BLaER1 (cell line): ENCODE measurements around the gene SWAP70.
A peak's percentile ranks its signal among the peaks of the same experiment; 100 is the strongest.

Experiments used
- H3K27ac ChIP-seq: shearing (Covaris generic); formaldehyde crosslinking; 2 replicates; pipeline ENCODE4 v1.8.1; 2022
- H3K27me3 ChIP-seq: shearing (Covaris generic); formaldehyde crosslinking; 2 replicates; pipeline ENCODE4 v1.8.1; 2022
- H3K36me3 ChIP-seq: shearing (Covaris generic); formaldehyde crosslinking; 2 replicates; pipeline ENCODE4 v1.8.1; 2022
- H3K4me1 ChIP-seq: shearing (Covaris generic); formaldehyde crosslinking; 2 replicates; pipeline ENCODE4 v1.8.1; 2022
- H3K4me2 ChIP-seq: shearing (Covaris generic); formaldehyde crosslinking; 2 replicates; pipeline ENCODE4 v1.8.1; 2022
- H3K4me3 ChIP-seq: shearing (Covaris generic); formaldehyde crosslinking; 2 replicates; pipeline ENCODE4 v1.8.1; 2022
- H3K9ac ChIP-seq: shearing (Covaris generic); formaldehyde crosslinking; 2 replicates; pipeline ENCODE4 v1.8.1; 2022
- H3K9me3 ChIP-seq: shearing (Covaris generic); formaldehyde crosslinking; 2 replicates; pipeline ENCODE4 v1.8.1; 2022
- H4K20me1 ChIP-seq: shearing (Covaris generic); formaldehyde crosslinking; 2 replicates; pipeline ENCODE4 v1.8.1; 2022
- Cebpa-rat ChIP-seq: shearing (Covaris generic); IDR thresholded peaks from 2 replicates; pipeline ENCODE4 v1.8.1; 2022

Gene SWAP70

GRCh38 chr11:9716275-9717039, 52.6 kb downstream of the SWAP70 start:
- H4K20me1 ChIP-seq = no peaks in the 10 kb centered on the region
- peak overlapping the region; percentile 8; the same call in 1 of the 2 replicates for H3K27ac ChIP-seq

DNA sequence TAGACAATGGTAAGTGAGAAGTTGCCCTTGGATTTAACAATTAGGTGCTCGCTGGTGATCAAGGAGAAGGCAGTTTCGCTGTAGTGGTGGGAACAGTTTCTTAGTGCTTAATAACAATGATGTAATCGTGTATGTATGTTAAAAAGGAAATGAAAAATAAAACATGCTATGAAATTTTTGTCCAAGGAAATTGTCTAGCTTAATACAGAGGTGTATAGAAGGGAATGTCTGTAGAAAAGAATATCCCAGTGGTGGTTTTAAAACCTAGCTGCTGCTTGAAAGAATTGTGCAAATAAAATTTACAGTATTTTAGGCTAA, 53.1 kb downstream of the SWAP70 start:
- H3K4me3 ChIP-seq = no peak overlapping the region
- H3K4me2 ChIP-seq = peak overlapping the region; percentile 50
- no peaks in the 10 kb centered on the region for H3K27me3 ChIP-seq
- H3K27ac ChIP-seq = peak overlapping the region; percentile 8; the same call in 1 of the 2 replicates
- TF ChIP-seq Cebpa-rat = no peak
- peaks cover 47% of the 10 kb centered on the region for H3K4me1 ChIP-seq
- peaks cover 26% of the 10 kb centered on the region for H3K36me3 ChIP-seq
- no peaks in the 10 kb centered on the region for H4K20me1 ChIP-seq
- H3K9me3 ChIP-seq = peaks cover 20% of the 10 kb centered on the region
- H3K9ac ChIP-seq = no peak overlapping the region

More at GRCh38 chr11:9716275-9717039, 52.6 kb downstream of the SWAP70 start:
- Histone ChIP-seq H3K27me3 (no peaks in the 10 kb centered on the region), H3K4me3 (no peak overlapping the region), H3K4me1 (peaks cover 47% of the 10 kb centered on the region), H3K9me3 (peaks cover 20% of the 10 kb centered on the region), H3K4me2 (peak overlapping the region; percentile 50), H3K9ac (no peak overlapping the region), H3K36me3 (peaks cover 26% of the 10 kb centered on the region)
- no peak for TF ChIP-seq Cebpa-rat

DNA sequence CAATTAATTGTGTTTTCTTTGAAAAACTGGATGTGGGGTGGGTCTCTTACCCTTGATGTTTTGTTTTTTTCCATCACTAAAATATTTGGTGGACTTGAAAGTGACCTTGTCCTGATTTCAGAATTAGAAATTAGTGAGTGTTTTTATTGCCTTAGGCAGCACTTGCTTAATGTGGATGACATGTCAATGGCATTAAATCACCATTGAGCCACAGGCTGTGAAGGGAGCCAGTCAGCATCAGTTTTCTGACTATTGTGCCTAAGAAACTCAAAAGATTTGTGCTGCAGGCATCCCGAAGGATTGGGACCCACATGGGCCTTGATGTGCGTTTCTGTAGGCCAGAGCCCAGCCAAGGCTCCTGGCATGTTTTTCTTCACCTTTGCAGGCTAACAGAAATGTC, 53.8 kb downstream of the SWAP70 start:
- peak overlapping the region; percentile 25 for H3K27ac ChIP-seq
- peaks cover 47% of the 10 kb centered on the region for H3K4me1 ChIP-seq
- H3K4me2 ChIP-seq = peak overlapping the region; percentile 50

GRCh38 chr11:9718147-9718546, 54.3 kb downstream of the SWAP70 start:
- H3K4me1 ChIP-seq = peaks cover 47% of the 10 kb centered on the region

More for the DNA sequence above, 53.8 kb downstream of the SWAP70 start:
- H4K20me1 ChIP-seq = no peaks in the 10 kb centered on the region
- no peak for TF ChIP-seq Cebpa-rat
- H3K4me3 ChIP-seq = no peak overlapping the region
- H3K36me3 ChIP-seq = peaks cover 26% of the 10 kb centered on the region
- no peak overlapping the region for H3K9ac ChIP-seq
- H3K27me3 ChIP-seq = no peaks in the 10 kb centered on the region
- peaks cover 20% of the 10 kb centered on the region for H3K9me3 ChIP-seq

GRCh38 chr11:9719566-9720289, 55.9 kb downstream of the SWAP70 start:
- peak overlapping the region; percentile 67 for H3K4me2 ChIP-seq

More at GRCh38 chr11:9718147-9718546, 54.3 kb downstream of the SWAP70 start:
- H3K36me3 ChIP-seq = peaks cover 26% of the 10 kb centered on the region
- TF ChIP-seq Cebpa-rat = no peak
- no peaks in the 10 kb centered on the region for H4K20me1 ChIP-seq
- no peaks in the 10 kb centered on the region for H3K27me3 ChIP-seq
- no peak overlapping the region for H3K9ac ChIP-seq
- peaks cover 20% of the 10 kb centered on the region for H3K9me3 ChIP-seq
- H3K4me2 ChIP-seq = peak overlapping the region; percentile 50
- peak overlapping the region; percentile 25 for H3K27ac ChIP-seq
- no peak overlapping the region for H3K4me3 ChIP-seq

DNA sequence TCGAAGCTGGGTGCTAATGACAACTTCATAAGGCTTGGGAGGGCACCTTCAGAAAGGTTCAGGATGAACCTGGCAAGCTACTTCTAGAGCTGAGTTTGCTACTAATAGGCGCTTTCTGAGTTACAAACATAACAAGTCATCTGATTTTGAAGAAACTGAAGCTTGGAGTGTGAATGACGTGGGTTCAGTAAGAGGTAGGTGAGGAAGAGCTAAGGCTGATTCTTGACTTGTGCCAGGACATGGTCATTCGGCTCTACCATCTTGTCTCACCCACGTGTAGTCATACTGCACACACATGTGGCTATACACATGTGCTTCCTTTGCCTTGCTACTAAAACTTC, 56.4 kb downstream of the SWAP70 start:
- H3K9me3 ChIP-seq = peaks cover 18% of the 10 kb centered on the region
- H3K36me3 ChIP-seq = peaks cover 20% of the 10 kb centered on the region
- no peak for TF ChIP-seq Cebpa-rat
- H4K20me1 ChIP-seq = no peaks in the 10 kb centered on the region
- H3K27me3 ChIP-seq = no peaks in the 10 kb centered on the region
- H3K4me1 ChIP-seq = peaks cover 47% of the 10 kb centered on the region
- peak overlapping the region; percentile 25; the same call in 1 of the 2 replicates for H3K4me3 ChIP-seq
- H3K27ac ChIP-seq = peak overlapping the region; percentile 84
- H3K4me2 ChIP-seq = peak overlapping the region; percentile 67
- H3K9ac ChIP-seq = peak overlapping the region; percentile 57

More at GRCh38 chr11:9719566-9720289, 55.9 kb downstream of the SWAP70 start:
- Histone ChIP-seq H4K20me1 (no peaks in the 10 kb centered on the region), H3K27ac (peak overlapping the region; percentile 84), H3K27me3 (no peaks in the 10 kb centered on the region), H3K36me3 (peaks cover 25% of the 10 kb centered on the region), H3K9me3 (peaks cover 20% of the 10 kb centered on the region), H3K4me1 (peaks cover 47% of the 10 kb centered on the region), H3K9ac (peak overlapping the region; percentile 57), H3K4me3 (peak overlapping the region; percentile 25; the same call in 1 of the 2 replicates)
- TF ChIP-seq Cebpa-rat = no peak

DNA sequence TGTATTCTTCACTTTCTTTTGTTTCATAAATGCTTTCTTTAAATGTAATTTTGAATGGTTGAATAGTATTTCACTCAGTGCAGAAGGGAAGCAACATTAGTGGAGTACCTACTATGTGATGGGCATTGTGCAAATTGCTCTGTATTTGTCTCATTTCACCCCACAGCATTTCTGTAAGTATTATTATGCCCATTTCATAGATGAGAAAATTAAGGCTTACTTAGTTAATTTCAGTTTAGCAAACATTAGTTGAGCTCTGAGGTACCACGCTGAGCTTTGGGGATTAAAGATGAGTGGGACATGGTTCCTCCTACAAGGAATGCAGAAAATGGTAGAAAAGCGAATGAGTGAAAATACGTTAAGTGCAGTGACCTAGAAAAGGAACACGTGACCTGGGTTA, 58.1 kb downstream of the SWAP70 start:
- Histone ChIP-seq H3K27ac (no peak overlapping the region), H3K9me3 (peaks cover 8% of the 10 kb centered on the region), H4K20me1 (no peaks in the 10 kb centered on the region), H3K27me3 (no peaks in the 10 kb centered on the region), H3K4me1 (peaks cover 39% of the 10 kb centered on the region), H3K4me2 (no peak overlapping the region), H3K9ac (no peak overlapping the region), H3K36me3 (0 out of 2 replicates have a peak, but pooled peaks cover 9% of the 10 kb centered on the region), H3K4me3 (no peak overlapping the region)
- no peak for TF ChIP-seq Cebpa-rat

GRCh38 chr11:9722893-9723292, 59.0 kb downstream of the SWAP70 start:
- Histone ChIP-seq H3K9me3 (peaks cover 8% of the 10 kb centered on the region), H3K27me3 (no peaks in the 10 kb centered on the region), H3K4me3 (no peak overlapping the region), H3K36me3 (peaks cover 17% of the 10 kb centered on the region; the same call in 1 of the 2 replicates), H3K4me1 (peaks cover 30% of the 10 kb centered on the region), H3K4me2 (no peak overlapping the region), H3K27ac (no peak overlapping the region), H3K9ac (no peak overlapping the region), H4K20me1 (no peaks in the 10 kb centered on the region)
- no peak for TF ChIP-seq Cebpa-rat

DNA sequence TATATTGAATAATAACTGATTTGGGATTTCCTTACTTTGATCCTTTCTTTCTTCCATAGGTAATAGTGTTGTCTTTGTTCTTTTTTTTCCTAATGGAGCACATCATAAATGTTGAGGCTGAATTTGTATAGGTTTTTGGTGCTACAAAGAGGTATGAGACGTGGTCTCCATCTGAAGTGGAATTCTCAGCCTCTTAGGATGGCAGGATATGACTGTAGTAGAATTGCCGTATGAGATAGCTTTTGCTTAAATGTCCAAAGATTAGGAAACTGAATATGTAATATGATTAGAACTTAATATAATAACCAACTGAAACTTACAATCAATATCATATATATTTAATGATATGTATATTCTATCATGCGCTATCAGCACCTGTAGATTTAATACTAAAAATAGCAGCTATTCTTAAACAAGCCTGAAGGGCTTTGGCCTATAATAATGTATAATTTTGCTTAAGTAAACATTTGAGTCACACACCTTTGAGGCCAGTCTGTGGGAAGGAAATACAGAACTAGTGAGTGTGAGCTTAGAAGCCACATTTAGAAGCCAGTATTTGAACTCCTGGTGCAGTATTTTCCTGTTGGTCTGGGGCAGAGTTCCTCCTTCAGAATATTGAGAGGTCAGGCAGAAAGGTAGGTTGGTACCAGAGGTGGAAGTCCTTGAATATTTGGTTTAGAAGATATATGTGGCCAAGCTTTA, 62.6 kb downstream of the SWAP70 start:
- H3K36me3 ChIP-seq = peaks cover 24% of the 10 kb centered on the region
- H3K4me2 ChIP-seq = no peak overlapping the region
- no peaks in the 10 kb centered on the region for H3K27me3 ChIP-seq
- H3K9me3 ChIP-seq = no peaks in the 10 kb centered on the region; the same call in 1 of the 2 replicates
- no peak for TF ChIP-seq Cebpa-rat
- no peak overlapping the region for H3K4me3 ChIP-seq
- H4K20me1 ChIP-seq = no peaks in the 10 kb centered on the region
- no peaks in the 10 kb centered on the region for H3K4me1 ChIP-seq
- no peak overlapping the region for H3K9ac ChIP-seq
- no peak overlapping the region for H3K27ac ChIP-seq
